Smooth muscle cell (in vitro differentiated cells): Measurements from ENCODE around the gene FCHSD2. TPM values are rescaled to one million over a fixed set of nuclear protein-coding genes. Genes with fewer than 3 reads are reported as not detected.

Experiments used
- DNase-seq: peaks from one replicate; lab custom pipeline; 2025; ENCODE audit not compliant: unreplicated experiment; lab: John Stamatoyannopoulos, UW
- H2AFZ ChIP-seq: fragments of 200-600 bp; sonication (generic); 2 replicates; pipeline ENCODE4 v1.6.0; 2016; ENCODE audit warnings: antibody characterized with exemption, low read depth, mild to moderate bottlenecking
- H3F3A ChIP-seq: fragments of 200-600 bp; sonication (generic); 2 replicates; pipeline ENCODE4 v1.6.0; 2017; ENCODE audit warnings: antibody characterized with exemption, low read depth
- H3K27ac ChIP-seq: fragments of 200-600 bp; sonication (generic); 2 replicates; pipeline ENCODE4 v1.5.1; 2016; ENCODE audit warnings: low read depth, mild to moderate bottlenecking
- H3K27me3 ChIP-seq: fragments of 200-600 bp; sonication (generic); 2 replicates; pipeline ENCODE4 v1.6.1; 2016; ENCODE audit warnings: low read depth, mild to moderate bottlenecking
- H3K36me3 ChIP-seq: fragments of 200-600 bp; sonication (generic); 2 replicates; pipeline ENCODE4 v1.5.1; 2016; ENCODE audit warnings: low read depth
- H3K4me1 ChIP-seq: fragments of 200-600 bp; sonication (generic); 2 replicates; pipeline ENCODE4 v1.5.1; 2016; ENCODE audit warnings: low read depth
- H3K4me2 ChIP-seq: fragments of 200-600 bp; sonication (generic); 2 replicates; pipeline ENCODE4 v1.6.0; 2016; ENCODE audit warnings: mild to moderate bottlenecking
- H3K4me3 ChIP-seq: fragments of 200-600 bp; sonication (generic); 2 replicates; pipeline ENCODE4 v1.5.1; 2016; ENCODE audit warnings: mild to moderate bottlenecking
- H3K79me2 ChIP-seq: fragments of 200-600 bp; sonication (generic); 2 replicates; pipeline ENCODE4 v1.6.0; 2016; ENCODE audit warnings: low read depth, mild to moderate bottlenecking
- H3K9ac ChIP-seq: fragments of 200-600 bp; sonication (generic); 2 replicates; pipeline ENCODE4 v1.6.0; 2016; ENCODE audit warnings: low read depth
- H3K9me3 ChIP-seq: fragments of 200-600 bp; sonication (generic); replicated peaks from 2 replicates; pipeline ENCODE4 v1.5.1; 2016; ENCODE audit warnings: low read depth
- H4K20me1 ChIP-seq: fragments of 200-600 bp; sonication (generic); 2 replicates; pipeline ENCODE4 v1.6.0; 2016; ENCODE audit warnings: low read depth
- CTCF ChIP-seq: fragments of 200-600 bp; sonication (generic); IDR thresholded peaks from 2 replicates; pipeline ENCODE4 v1.5.1; 2017; ENCODE audit warnings: borderline replicate concordance, mild to moderate bottlenecking, antibody characterized with exemption; ENCODE audit not compliant: insufficient read depth, poor library complexity, severe bottlenecking
- WGBS: methylation state at CpG from one replicate; pipeline ENCODE4 v1.1.7; 2016; ENCODE audit warnings: low lambda C conversion rate; 5-methylcytosine and 5-hydroxymethylcytosine counted together
- polyA plus RNA-seq: library from polyadenylated mRNA; unstranded; fragments of >200 nt; fragmentation: Nextera tagmentation; extraction: Ambion mirVana; gene quantifications from 2 replicates; pipeline ENCODE4 v1.2.1, GENCODE V29; 2016
- total RNA-seq: library from RNA; depleted of rRNA; stranded (reverse); fragments of >200 nt; gene quantifications from 2 replicates; pipeline ENCODE4 v1.2.3, GENCODE V29; 2014

The FCHSD2 gene
- total and polyA plus RNA-seq, 2 experiments from 2014 or later = 14.6 to 24.3 TPM

GRCh38 chr11:72833083-72833733, 308.9 kb downstream of the FCHSD2 start:
- Histone ChIP-seq H3K79me2 (no peaks in the 10 kb centered on the region), H3K4me3 (no peak overlapping the region), H3K27me3 (no peaks in the 10 kb centered on the region), H3K4me2 (no peak overlapping the region), H3K27ac (no peak overlapping the region), H3K9ac (no peak overlapping the region), H3K9me3 (no peaks in the 10 kb centered on the region), H4K20me1 (no peaks in the 10 kb centered on the region), H3K4me1 (peaks cover 4% of the 10 kb centered on the region), H3F3A (peaks cover 6% of the 10 kb centered on the region), H2AFZ (no peak overlapping the region), H3K36me3 (no peaks in the 10 kb centered on the region)
- DNase-seq = no peak
- WGBS = 95% methylated on average over 5 of the region's 5 CpGs
- no peak for TF ChIP-seq CTCF

GRCh38 chr11:72832301-72833082, 309.6 kb downstream of the FCHSD2 start:
- Histone ChIP-seq H3K9ac (no peak overlapping the region), H3K79me2 (no peaks in the 10 kb centered on the region), H3K9me3 (no peaks in the 10 kb centered on the region), H3K36me3 (no peaks in the 10 kb centered on the region), H3F3A (peaks cover 6% of the 10 kb centered on the region), H2AFZ (no peak overlapping the region), H3K4me1 (peaks cover 4% of the 10 kb centered on the region), H4K20me1 (no peaks in the 10 kb centered on the region), H3K4me2 (no peak overlapping the region), H3K4me3 (no peak overlapping the region), H3K27me3 (no peaks in the 10 kb centered on the region), H3K27ac (no peak overlapping the region)
- 89% methylated on average over 9 of the region's 9 CpGs for WGBS
- DNase-seq = no peak
- TF ChIP-seq CTCF = no peak

GRCh38 chr11:72831521-72832300, 310.4 kb downstream of the FCHSD2 start:
- peak; percentile 36 for DNase-seq
- WGBS = 50% methylated on average over 13 of the region's 13 CpGs
- Histone ChIP-seq H2AFZ (no peak overlapping the region), H3K27me3 (no peaks in the 10 kb centered on the region), H3K27ac (no peak overlapping the region), H4K20me1 (no peaks in the 10 kb centered on the region), H3K79me2 (no peaks in the 10 kb centered on the region), H3K9me3 (no peaks in the 10 kb centered on the region), H3K4me2 (no peak overlapping the region), H3F3A (peaks cover 6% of the 10 kb centered on the region), H3K4me1 (peaks cover 4% of the 10 kb centered on the region), H3K9ac (no peak overlapping the region), H3K4me3 (no peak overlapping the region), H3K36me3 (no peaks in the 10 kb centered on the region)
- peak; percentile 94 for TF ChIP-seq CTCF
